Bladder microvascular endothelial cell (primary cell): ENCODE results near the gene VEGFA. TPM values are rescaled to one million over a fixed set of nuclear protein-coding genes. Genes with fewer than 3 reads are reported as not detected.

ENCODE experiments used
- total RNA-seq: library from RNA; depleted of rRNA; stranded (reverse); fragments of >200 nt; gene quantifications from 2 replicates; pipeline ENCODE4 v1.2.3, GENCODE V29; 2014

The VEGFA gene
- 2.6 and 12.5 TPM in 2 replicates for total RNA-seq

DNA sequence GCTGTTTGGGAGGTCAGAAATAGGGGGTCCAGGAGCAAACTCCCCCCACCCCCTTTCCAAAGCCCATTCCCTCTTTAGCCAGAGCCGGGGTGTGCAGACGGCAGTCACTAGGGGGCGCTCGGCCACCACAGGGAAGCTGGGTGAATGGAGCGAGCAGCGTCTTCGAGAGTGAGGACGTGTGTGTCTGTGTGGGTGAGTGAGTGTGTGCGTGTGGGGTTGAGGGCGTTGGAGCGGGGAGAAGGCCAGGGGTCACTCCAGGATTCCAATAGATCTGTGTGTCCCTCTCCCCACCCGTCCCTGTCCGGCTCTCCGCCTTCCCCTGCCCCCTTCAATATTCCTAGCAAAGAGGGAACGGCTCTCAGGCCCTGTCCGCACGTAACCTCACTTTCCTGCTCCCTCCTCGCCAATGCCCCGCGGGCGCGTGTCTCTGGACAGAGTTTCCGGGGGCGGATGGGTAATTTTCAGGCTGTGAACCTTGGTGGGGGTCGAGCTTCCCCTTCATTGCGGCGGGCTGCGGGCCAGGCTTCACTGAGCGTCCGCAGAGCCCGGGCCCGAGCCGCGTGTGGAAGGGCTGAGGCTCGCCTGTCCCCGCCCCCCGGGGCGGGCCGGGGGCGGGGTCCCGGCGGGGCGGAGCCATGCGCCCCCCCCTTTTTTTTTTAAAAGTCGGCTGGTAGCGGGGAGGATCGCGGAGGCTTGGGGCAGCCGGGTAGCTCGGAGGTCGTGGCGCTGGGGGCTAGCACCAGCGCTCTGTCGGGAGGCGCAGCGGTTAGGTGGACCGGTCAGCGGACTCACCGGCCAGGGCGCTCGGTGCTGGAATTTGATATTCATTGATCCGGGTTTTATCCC lies at the start of gene VEGFA:
TSS of gene VEGFA (plus strand) at position 686 of the 846 bp plus-strand sequence.

Other genes starting within 250 kb of the VEGFA start
- 15.2 and 39.9 TPM in 2 replicates for gene XPO5, start 194.2 kb upstream of the VEGFA start, total RNA-seq
- 16.7 and 26.6 TPM in 2 replicates for gene POLH, start 194.0 kb upstream of the VEGFA start, total RNA-seq
- gene GTPBP2, start 140.9 kb upstream of the VEGFA start, total RNA-seq = 34.5 and 68.4 TPM in 2 replicates
- gene MAD2L1BP, start 134.4 kb upstream of the VEGFA start, total RNA-seq = 18.6 and 21.4 TPM in 2 replicates
- 0.06 and 0.16 TPM in 2 replicates for gene RSPH9, start 125.2 kb upstream of the VEGFA start, total RNA-seq
- gene MRPS18A, start 82.4 kb upstream of the VEGFA start, total RNA-seq = 37.8 and 39.2 TPM in 2 replicates